ENCODE data around the gene LRMDA.

LRMDA gene

GRCh38 chr10:76397181-76398042, 966.0 kb downstream of the LRMDA start:
- DNase-seq, result no peak

GRCh38 chr10:76398043-76398710, 966.8 kb downstream of the LRMDA start:
- DNase-seq, result no peak

- no peak for DNase-seq
Measured at GRCh38 chr10:76399226-76399625, 967.8 kb downstream of the LRMDA start.

GRCh38 chr10:76401006-76401405, 969.6 kb downstream of the LRMDA start:
- no peak for DNase-seq

GRCh38 chr10:76403912-76404311, 972.5 kb downstream of the LRMDA start:
- DNase-seq, result no peak

- no peak for DNase-seq
Measured at GRCh38 chr10:76404531-76404930, 973.1 kb downstream of the LRMDA start.

- no peak for DNase-seq
Measured at GRCh38 chr10:76405922-76406321, 974.5 kb downstream of the LRMDA start.

GRCh38 chr10:76408646-76409045, 977.2 kb downstream of the LRMDA start:
- DNase-seq, result no peak

- DNase-seq, result no peak
Measured at GRCh38 chr10:76411729-76412435, 980.5 kb downstream of the LRMDA start.

GRCh38 chr10:76415554-76415953, 984.1 kb downstream of the LRMDA start:
- DNase-seq, result no peak

GRCh38 chr10:76416642-76417041, 985.2 kb downstream of the LRMDA start:
- no peak for DNase-seq

- no peak for DNase-seq
Measured at GRCh38 chr10:76420725-76421124, 989.3 kb downstream of the LRMDA start.

GRCh38 chr10:76422769-76423168, 991.3 kb downstream of the LRMDA start:
- DNase-seq, result no peak

GRCh38 chr10:76428551-76429367, 997.3 kb downstream of the LRMDA start:
- no peak for DNase-seq

- DNase-seq, result no peak
Measured at GRCh38 chr10:76429368-76430060, 998.1 kb downstream of the LRMDA start.

- DNase-seq, result no peak
Measured at GRCh38 chr10:76430061-76430645, 998.7 kb downstream of the LRMDA start.

- DNase-seq, result no peak
Measured at GRCh38 chr10:76432016-76433012, 1000.9 kb downstream of the LRMDA start.

GRCh38 chr10:76433161-76434005, 1002.0 kb downstream of the LRMDA start:
- DNase-seq, result no peak

GRCh38 chr10:76435157-76435556, 1003.7 kb downstream of the LRMDA start:
- no peak for DNase-seq

Measured in activated T-cell treated with anti-CD3 and anti-CD28 coated beads for 4 hours (primary cell).